Cerebellar cortex (tissue), 1 donor: ENCODE measurements around the gene PLA2G2D.

Source experiments
- DNase-seq: peaks from one replicate; pipeline ENCODE4 v3.0.0-alpha.2; 2015; ENCODE audit warnings: low spot score

The PLA2G2D gene

GRCh38 chr1:20119347-20119746 is at the start of gene PLA2G2D:
Gene PLA2G2D, minus strand, starts transcription at chr1:20119536. Its CDS starts 38 bp downstream, at chr1:20119498.
- DNase-seq: no peak

GRCh38 chr1:20168564-20169491 is 49.5 kb upstream of the PLA2G2D start:
- DNase-seq: peak; percentile 32

GRCh38 chr1:20167126-20167525 is 47.8 kb upstream of the PLA2G2D start:
- DNase-seq: no peak

GRCh38 chr1:20166051-20166450 is 46.7 kb upstream of the PLA2G2D start:
- no peak for DNase-seq

- DNase-seq: no peak
Measured at GRCh38 chr1:20165522-20165951, 46.2 kb upstream of the PLA2G2D start.

GRCh38 chr1:20164694-20165202 is 45.4 kb upstream of the PLA2G2D start:
- no peak for DNase-seq

GRCh38 chr1:20160034-20160433 is 40.7 kb upstream of the PLA2G2D start:
- DNase-seq: no peak

GRCh38 chr1:20158358-20159070 is 39.2 kb upstream of the PLA2G2D start:
- no peak for DNase-seq

GRCh38 chr1:20154301-20154831 is 35.0 kb upstream of the PLA2G2D start:
- DNase-seq: no peak

GRCh38 chr1:20153000-20153418 is 33.7 kb upstream of the PLA2G2D start:
- DNase-seq: peak; percentile 16

GRCh38 chr1:20152599-20152930 is 33.2 kb upstream of the PLA2G2D start:
- no peak for DNase-seq

- peak; percentile 72 for DNase-seq
Measured at GRCh38 chr1:20151906-20152598, 32.7 kb upstream of the PLA2G2D start.

GRCh38 chr1:20150969-20151368 is 31.6 kb upstream of the PLA2G2D start:
- DNase-seq: no peak

GRCh38 chr1:20150326-20150705 is 31.0 kb upstream of the PLA2G2D start:
- no peak for DNase-seq

- DNase-seq: no peak
Measured at GRCh38 chr1:20149601-20150325, 30.4 kb upstream of the PLA2G2D start.

- DNase-seq: no peak
Measured at GRCh38 chr1:20148571-20149500, 29.5 kb upstream of the PLA2G2D start.

- DNase-seq: no peak
Measured at GRCh38 chr1:20147846-20148570, 28.7 kb upstream of the PLA2G2D start.

- DNase-seq: no peak
Measured at GRCh38 chr1:20143734-20144565, 24.6 kb upstream of the PLA2G2D start.

- no peak for DNase-seq
Measured at GRCh38 chr1:20143318-20143717, 24.0 kb upstream of the PLA2G2D start.
